HCEC 1CT (cell line): ENCODE results near the gene NCBP3.
A peak's percentile ranks its signal among the peaks of the same experiment; 100 is the strongest.
"Not testable (repeated sequence)": the region's sequence is repeated elsewhere in the genome, so short reads cannot be mapped to it uniquely, and the experiment has no call there.

Experiments used
- DNase-seq: peaks from one replicate; pipeline ENCODE4 v3.0.0-alpha.2; 2017

Gene NCBP3

GRCh38 chr17:3846437-3847164 is 555 bp upstream of the NCBP3 start:
- DNase-seq, result no peak

GRCh38 chr17:3845291-3845620 is 790 bp downstream of the NCBP3 start:
- no peak for DNase-seq

GRCh38 chr17:3844556-3844955 is 1.5 kb downstream of the NCBP3 start:
- DNase-seq, result not testable (repeated sequence)

DNA sequence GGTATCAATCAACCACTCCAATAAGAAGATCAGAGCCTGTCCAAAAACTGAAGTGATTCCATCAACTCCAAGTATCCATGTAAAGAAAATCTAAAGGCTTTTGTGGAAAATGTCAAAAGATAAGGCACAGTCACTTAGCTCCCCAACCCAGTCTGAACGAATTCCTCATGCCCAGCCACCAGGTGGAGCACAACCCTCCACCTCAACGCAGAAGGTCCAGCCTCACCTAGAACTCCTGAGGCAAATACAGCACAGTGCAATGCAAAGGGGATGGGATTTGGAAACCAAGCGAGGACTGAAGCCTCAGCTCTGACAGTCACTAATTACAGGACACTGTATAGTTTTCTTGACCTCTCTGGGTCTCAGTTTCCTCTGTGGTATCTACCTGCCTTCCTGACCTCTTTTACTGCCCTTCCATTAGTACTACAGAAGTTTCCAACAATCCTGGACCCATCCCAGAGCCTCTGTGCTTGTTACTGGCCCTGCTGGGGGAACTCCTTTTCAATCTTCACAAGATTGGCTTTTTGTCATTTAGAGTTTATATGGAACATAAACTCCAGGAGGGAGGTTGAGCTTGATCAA is 2.0 kb downstream of the NCBP3 start:
- peak; percentile 14 for DNase-seq

- no peak for DNase-seq
These were observed 7.8 kb downstream of the NCBP3 start for GRCh38 chr17:3838206-3838605.

GRCh38 chr17:3836551-3836950 is 9.5 kb downstream of the NCBP3 start:
- no peak for DNase-seq

DNA sequence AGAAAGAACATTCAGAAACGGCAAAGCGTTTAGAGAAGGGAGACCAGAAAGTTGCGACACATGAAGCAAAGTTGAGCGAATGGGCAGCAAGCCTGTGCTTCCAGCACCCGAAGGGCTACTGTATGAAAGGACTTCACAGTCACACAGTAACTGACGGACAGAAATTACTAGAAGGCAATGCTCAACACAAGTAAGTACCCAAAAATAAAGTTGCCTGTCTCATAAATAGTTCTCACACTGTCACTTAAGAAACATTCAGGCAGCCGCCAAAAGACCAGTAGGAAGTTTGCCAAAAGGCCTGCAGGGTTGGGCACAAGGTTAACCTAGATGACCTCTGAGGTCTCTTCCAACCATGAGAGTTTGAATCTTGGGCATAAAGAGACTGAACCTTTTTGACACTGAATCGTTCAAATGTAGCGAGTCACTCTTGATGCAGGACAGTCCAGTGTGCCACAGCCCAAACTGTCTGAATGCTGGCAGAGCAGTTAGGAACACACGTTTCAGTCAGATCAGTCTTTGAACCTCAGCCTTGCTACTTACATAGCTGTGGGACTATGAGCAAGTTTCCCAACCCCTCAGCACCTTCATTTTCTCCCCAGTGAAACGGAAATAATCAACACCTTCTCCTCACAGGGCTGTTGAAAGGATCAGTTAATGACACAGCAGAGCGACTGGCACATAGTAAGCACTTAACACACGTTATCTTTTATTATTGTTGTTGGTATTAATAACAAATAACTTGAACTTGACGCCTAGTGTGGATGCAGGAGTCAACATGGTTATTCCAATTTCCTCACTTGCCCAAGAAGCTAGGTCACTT is 10.4 kb downstream of the NCBP3 start:
- DNase-seq, result no peak

GRCh38 chr17:3834811-3835210 is 11.2 kb downstream of the NCBP3 start:
- no peak for DNase-seq

- DNase-seq, result no peak
These were observed 17.2 kb downstream of the NCBP3 start for GRCh38 chr17:3828852-3829232.

GRCh38 chr17:3828151-3828851 is 17.7 kb downstream of the NCBP3 start:
- no peak for DNase-seq

- peak; percentile 42 for DNase-seq
These were observed 18.8 kb downstream of the NCBP3 start for GRCh38 chr17:3827124-3827773.

GRCh38 chr17:3826191-3826590 is 19.9 kb downstream of the NCBP3 start:
- DNase-seq, result no peak

GRCh38 chr17:3821101-3821500 is 24.9 kb downstream of the NCBP3 start:
- no peak for DNase-seq

GRCh38 chr17:3818786-3819185 is 27.3 kb downstream of the NCBP3 start:
- DNase-seq, result no peak

DNA sequence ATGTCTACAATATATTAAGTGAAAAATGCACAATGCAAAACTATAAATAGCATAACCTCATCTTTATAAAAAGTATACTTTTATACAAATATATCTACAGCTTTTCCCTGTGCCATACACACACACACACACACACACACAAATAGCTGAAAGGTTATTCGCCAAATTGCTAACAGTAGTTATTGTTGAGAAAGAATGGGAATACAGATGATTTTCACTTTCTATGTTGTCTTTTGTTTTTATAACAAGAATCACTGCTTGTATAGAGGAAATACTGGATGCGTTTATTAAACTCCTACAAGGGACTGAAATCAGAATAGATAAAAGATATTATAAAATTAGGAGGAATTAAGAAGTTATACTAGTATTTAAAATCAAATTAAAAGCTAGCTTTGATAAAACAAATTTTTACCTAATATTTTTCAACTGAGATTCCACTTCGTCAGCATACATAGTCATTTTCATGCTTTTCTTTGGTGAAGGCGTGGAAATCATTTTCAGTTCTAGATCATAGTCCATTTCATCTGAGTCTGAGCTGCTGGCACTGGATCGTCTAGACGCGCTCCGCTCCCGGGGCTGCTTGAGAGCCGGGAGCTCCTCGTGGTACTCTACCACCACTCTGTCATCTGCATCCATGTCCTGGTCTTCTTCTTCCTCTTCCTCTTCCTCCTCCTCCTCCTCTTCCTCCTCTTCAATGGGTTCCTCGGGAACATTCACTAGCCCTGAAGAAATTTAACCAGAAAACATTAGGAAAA is 28.0 kb downstream of the NCBP3 start:
- DNase-seq, result no peak

- no peak for DNase-seq
These were observed 30.1 kb downstream of the NCBP3 start for GRCh38 chr17:3815925-3816324.

- no peak for DNase-seq
These were observed 30.9 kb downstream of the NCBP3 start for GRCh38 chr17:3815122-3815521.

DNA sequence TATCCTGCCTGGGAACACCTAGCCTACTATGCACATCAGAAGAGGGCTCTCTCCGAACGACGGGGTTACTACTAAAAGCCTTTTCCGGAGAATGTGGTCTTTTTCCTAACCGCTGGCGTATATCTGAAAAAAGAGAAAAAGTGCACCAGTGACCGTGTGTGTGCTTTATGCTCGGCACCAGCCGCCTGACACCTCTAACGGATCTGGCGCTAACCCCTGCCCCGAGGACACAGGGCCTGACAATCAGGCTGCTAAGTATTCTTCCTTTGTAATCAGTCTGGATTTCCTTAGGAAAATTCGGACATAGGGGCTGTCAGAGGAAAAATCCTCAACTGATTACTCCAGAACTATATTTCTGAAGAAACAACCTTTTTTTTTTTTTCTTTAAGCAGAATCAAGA is 31.7 kb downstream of the NCBP3 start:
- no peak for DNase-seq

DNA sequence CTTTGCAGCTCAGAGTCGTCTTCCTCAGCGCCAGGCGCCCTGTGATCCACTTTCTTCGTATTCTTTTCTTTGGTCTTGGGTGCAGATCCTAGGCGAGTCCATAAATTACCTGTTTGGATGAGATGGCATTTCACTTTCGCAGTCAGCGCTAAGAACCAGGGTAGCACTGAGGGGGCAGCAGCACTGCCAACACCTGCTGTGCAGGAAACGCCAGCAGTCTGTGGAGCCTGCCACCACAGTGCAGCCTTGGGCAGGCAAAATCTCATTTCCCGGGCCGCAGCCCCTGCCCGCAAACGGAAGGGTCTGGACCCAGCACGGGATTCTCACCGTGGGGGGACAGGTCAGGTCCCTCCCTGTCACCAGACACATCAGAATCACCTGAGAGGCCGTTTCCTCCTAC is 32.9 kb downstream of the NCBP3 start:
- DNase-seq, result no peak

DNA sequence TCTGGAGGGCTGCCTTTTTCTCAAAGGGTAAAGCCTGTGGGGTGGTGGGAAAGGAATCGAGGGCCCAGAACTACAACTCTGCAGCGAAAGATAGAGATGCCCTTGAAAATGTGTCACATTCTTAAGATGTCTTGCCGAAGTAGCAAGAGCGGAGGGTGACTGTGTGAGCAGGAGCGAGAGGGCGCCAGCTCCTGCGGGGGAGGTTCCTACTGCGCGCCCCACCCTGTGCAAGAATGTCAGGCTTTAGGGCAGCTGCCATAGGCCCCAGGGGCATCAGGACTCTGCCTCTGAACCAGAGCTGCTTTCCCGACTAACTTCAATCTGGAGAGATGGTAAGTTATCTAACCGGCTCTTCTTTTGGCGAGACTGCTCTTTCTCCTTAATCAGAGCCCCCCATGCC is 33.3 kb downstream of the NCBP3 start:
- DNase-seq, result no peak

GRCh38 chr17:3812284-3812683 is 33.8 kb downstream of the NCBP3 start:
- no peak for DNase-seq

DNA sequence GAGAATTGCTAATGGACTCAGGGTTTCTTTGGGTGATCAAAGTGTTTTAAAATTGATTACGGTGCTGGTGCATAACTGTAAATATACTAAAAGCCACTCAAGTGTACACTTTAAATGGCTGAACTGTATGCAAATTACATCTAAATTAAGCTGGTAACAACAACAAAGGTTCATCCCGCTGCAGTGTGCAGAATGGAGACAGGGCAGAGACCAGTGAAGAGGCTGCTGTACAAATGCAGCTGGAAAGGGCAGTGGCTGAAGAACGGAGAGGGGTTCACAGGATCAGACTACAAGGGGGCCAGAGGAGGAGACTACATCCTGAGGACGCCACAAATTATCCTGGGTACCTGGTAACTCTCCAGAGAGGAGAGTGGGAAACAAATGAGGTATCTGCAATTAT is 36.0 kb downstream of the NCBP3 start:
- no peak for DNase-seq
